ENCODE data around the gene TRAF4. TPM values are rescaled to one million over a fixed set of nuclear protein-coding genes. Genes with fewer than 3 reads are reported as not detected.
A peak's percentile ranks its signal among the peaks of the same experiment; 100 is the strongest.

TRAF4 gene
- total and polyA plus RNA-seq, 4 donors: 10.7 to 24.6 (median 19.1) TPM

- H3K4me3 ChIP-seq (ENCODE audit: low read length in 2 of 2): no peak overlapping the region
- no peaks in the 10 kb centered on the region for H3K9me3 ChIP-seq (ENCODE audit: control insufficient read depth, low read length)
- intact Hi-C loops (cut with DNase I): loop anchor here in 1 of 2 donors (1.0 to 2.0 kb wide), 2 partner anchors 23 to 61 kb away; partner anchors contain the start of gene TLCD1
- H3K27ac ChIP-seq (ENCODE audit: low read depth in 1 of 2, low read length in 2 of 2): no peak overlapping the region
- ATAC-seq (ENCODE audit: low FRiP score) (no peak), DNase-seq (peak; percentile 39 to 65)
- H3K27me3 ChIP-seq (ENCODE audit: control insufficient read depth in 1 of 2, insufficient read depth in 2 of 2, low read length in 1 of 2): no peaks in the 10 kb centered on the region
- H3K4me1 ChIP-seq (ENCODE audit: control insufficient read depth in 1 of 2, insufficient read depth in 2 of 2, low read length in 2 of 2): no peaks in the 10 kb centered on the region
- H3K36me3 ChIP-seq (ENCODE audit: control insufficient read depth in 1 of 2, insufficient read depth in 2 of 2, low read length in 1 of 2): no peaks in the 10 kb centered on the region
- WGBS, 2 donors: 66 to 67% methylated on average over 11 of the region's 11 CpGs
Observed at GRCh38 chr17:28749516-28750177, 5.8 kb downstream of the TRAF4 start.

- Histone ChIP-seq H3K9me3 (ENCODE audit: control insufficient read depth, low read length) (no peaks in the 10 kb centered on the region), H3K27me3 (ENCODE audit: control insufficient read depth in 1 of 2, insufficient read depth in 2 of 2, low read length in 1 of 2) (no peaks in the 10 kb centered on the region), H3K27ac (ENCODE audit: low read depth in 1 of 2, low read length in 2 of 2) (no peak overlapping the region), H3K36me3 (ENCODE audit: control insufficient read depth in 1 of 2, insufficient read depth in 2 of 2, low read length in 1 of 2) (no peaks in the 10 kb centered on the region), H3K4me1 (ENCODE audit: control insufficient read depth in 1 of 2, insufficient read depth in 2 of 2, low read length in 2 of 2) (no peaks in the 10 kb centered on the region), H3K4me3 (ENCODE audit: low read length in 2 of 2) (no peak overlapping the region)
- ATAC-seq (ENCODE audit: low FRiP score) (peak; percentile 91), DNase-seq (peak; percentile 95 to 97)
- intact Hi-C loops (cut with DNase I): loop anchor here in 1 of 2 donors (1.0 to 2.0 kb wide), 2 partner anchors 24 to 60 kb away; partner anchors contain the start of gene TLCD1
- 33 to 34% methylated on average over 20 of the region's 20 CpGs for WGBS, 2 donors
Observed at GRCh38 chr17:28750178-28751047, 6.6 kb downstream of the TRAF4 start.

GRCh38 chr17:28751600-28752366 is 8.0 kb downstream of the TRAF4 start:
- DNase-seq (peak; percentile 11 to 55), ATAC-seq (ENCODE audit: low FRiP score) (no peak)
- no peaks in the 10 kb centered on the region for H3K4me1 ChIP-seq (ENCODE audit: control insufficient read depth in 1 of 2, insufficient read depth in 2 of 2, low read length in 2 of 2)
- intact Hi-C loops (cut with DNase I): loop anchor here in 1 of 2 donors (2.0 kb wide), 1 partner anchor 59 kb away; no protein-coding TSS in a partner anchor
- no peak overlapping the region for H3K4me3 ChIP-seq (ENCODE audit: low read length in 2 of 2)
- H3K27me3 ChIP-seq (ENCODE audit: control insufficient read depth in 1 of 2, insufficient read depth in 2 of 2, low read length in 1 of 2): no peaks in the 10 kb centered on the region
- no peak overlapping the region for H3K27ac ChIP-seq (ENCODE audit: low read depth in 1 of 2, low read length in 2 of 2)
- 93 to 94% methylated on average over 10 of the region's 10 CpGs for WGBS, 2 donors
- no peaks in the 10 kb centered on the region for H3K36me3 ChIP-seq (ENCODE audit: control insufficient read depth in 1 of 2, insufficient read depth in 2 of 2, low read length in 1 of 2)
- no peaks in the 10 kb centered on the region for H3K9me3 ChIP-seq (ENCODE audit: control insufficient read depth, low read length)

GRCh38 chr17:28755486-28755885 is 11.7 kb downstream of the TRAF4 start:
- Histone ChIP-seq H3K4me3 (ENCODE audit: low read length in 2 of 2) (no peak overlapping the region), H3K36me3 (ENCODE audit: control insufficient read depth in 1 of 2, insufficient read depth in 2 of 2, low read length in 1 of 2) (peaks cover 0 to 4% of the 10 kb centered on the region in 2 donors), H3K27me3 (ENCODE audit: control insufficient read depth in 1 of 2, insufficient read depth in 2 of 2, low read length in 1 of 2) (no peaks in the 10 kb centered on the region), H3K4me1 (ENCODE audit: control insufficient read depth in 1 of 2, insufficient read depth in 2 of 2, low read length in 2 of 2) (no peaks in the 10 kb centered on the region), H3K9me3 (ENCODE audit: control insufficient read depth, low read length) (no peaks in the 10 kb centered on the region), H3K27ac (ENCODE audit: low read depth in 1 of 2, low read length in 2 of 2) (no peak overlapping the region)
- 69 to 71% methylated on average over 7 of the region's 7 CpGs for WGBS, 2 donors
- peak in 1 of 2 donors; percentile 17 for DNase-seq
- intact Hi-C loops (cut with DNase I): no loop called here
- no peak for ATAC-seq (ENCODE audit: low FRiP score)

GRCh38 chr17:28756049-28756804 is 12.4 kb downstream of the TRAF4 start:
- no peaks in the 10 kb centered on the region for H3K9me3 ChIP-seq (ENCODE audit: control insufficient read depth, low read length)
- DNase-seq: no peak
- intact Hi-C loops (cut with DNase I): no loop called here
- ATAC-seq (ENCODE audit: low FRiP score): no peak
- no peaks in the 10 kb centered on the region for H3K4me1 ChIP-seq (ENCODE audit: control insufficient read depth in 1 of 2, insufficient read depth in 2 of 2, low read length in 2 of 2)
- 74 to 84% methylated on average over 5 of the region's 5 CpGs for WGBS, 2 donors
- peaks cover 0 to 4% of the 10 kb centered on the region in 2 donors for H3K36me3 ChIP-seq (ENCODE audit: control insufficient read depth in 1 of 2, insufficient read depth in 2 of 2, low read length in 1 of 2)
- H3K27me3 ChIP-seq (ENCODE audit: control insufficient read depth in 1 of 2, insufficient read depth in 2 of 2, low read length in 1 of 2): no peaks in the 10 kb centered on the region
- no peak overlapping the region for H3K27ac ChIP-seq (ENCODE audit: low read depth in 1 of 2, low read length in 2 of 2)
- no peak overlapping the region for H3K4me3 ChIP-seq (ENCODE audit: low read length in 2 of 2)

GRCh38 chr17:28758411-28759121 is 14.8 kb downstream of the TRAF4 start:
- DNase-seq: peak in 1 of 2 donors; percentile 44
- H3K27me3 ChIP-seq (ENCODE audit: control insufficient read depth in 1 of 2, insufficient read depth in 2 of 2, low read length in 1 of 2): no peaks in the 10 kb centered on the region
- intact Hi-C loops (cut with DNase I): no loop called here
- H3K9me3 ChIP-seq (ENCODE audit: control insufficient read depth, low read length): no peaks in the 10 kb centered on the region
- 94% methylated on average over 32 of the region's 32 CpGs for WGBS, 2 donors
- no peak overlapping the region for H3K27ac ChIP-seq (ENCODE audit: low read depth in 1 of 2, low read length in 2 of 2)
- peaks cover 0 to 4% of the 10 kb centered on the region in 2 donors for H3K36me3 ChIP-seq (ENCODE audit: control insufficient read depth in 1 of 2, insufficient read depth in 2 of 2, low read length in 1 of 2)
- H3K4me3 ChIP-seq (ENCODE audit: low read length in 2 of 2): no peak overlapping the region
- no peak for ATAC-seq (ENCODE audit: low FRiP score)
- no peaks in the 10 kb centered on the region for H3K4me1 ChIP-seq (ENCODE audit: control insufficient read depth in 1 of 2, insufficient read depth in 2 of 2, low read length in 2 of 2)

- no peak overlapping the region for H3K4me3 ChIP-seq (ENCODE audit: low read length in 2 of 2)
- intact Hi-C loops (cut with DNase I): no loop called here
- DNase-seq (no peak), ATAC-seq (ENCODE audit: low FRiP score) (peak; percentile 6)
- no peak overlapping the region for H3K27ac ChIP-seq (ENCODE audit: low read depth in 1 of 2, low read length in 2 of 2)
- no peaks in the 10 kb centered on the region for H3K27me3 ChIP-seq (ENCODE audit: control insufficient read depth in 1 of 2, insufficient read depth in 2 of 2, low read length in 1 of 2)
- WGBS, 2 donors: 87 to 89% methylated on average over 16 to 18 of the region's 18 CpGs
- H3K36me3 ChIP-seq (ENCODE audit: control insufficient read depth in 1 of 2, insufficient read depth in 2 of 2, low read length in 1 of 2): peaks cover 0 to 4% of the 10 kb centered on the region in 2 donors
- no peaks in the 10 kb centered on the region for H3K4me1 ChIP-seq (ENCODE audit: control insufficient read depth in 1 of 2, insufficient read depth in 2 of 2, low read length in 2 of 2)
- H3K9me3 ChIP-seq (ENCODE audit: control insufficient read depth, low read length): no peaks in the 10 kb centered on the region
Observed at GRCh38 chr17:28759256-28759865, 15.6 kb downstream of the TRAF4 start.

All from aorta (tissue), 5 donors.